ENCODE results near the gene RCAN2. TPM values are rescaled to one million over a fixed set of nuclear protein-coding genes. Genes with fewer than 3 reads are reported as not detected.

RCAN2 gene
- total and polyA plus RNA-seq, 2 experiments from 2014 or later = 6.0 to 9.3 TPM

DNA sequence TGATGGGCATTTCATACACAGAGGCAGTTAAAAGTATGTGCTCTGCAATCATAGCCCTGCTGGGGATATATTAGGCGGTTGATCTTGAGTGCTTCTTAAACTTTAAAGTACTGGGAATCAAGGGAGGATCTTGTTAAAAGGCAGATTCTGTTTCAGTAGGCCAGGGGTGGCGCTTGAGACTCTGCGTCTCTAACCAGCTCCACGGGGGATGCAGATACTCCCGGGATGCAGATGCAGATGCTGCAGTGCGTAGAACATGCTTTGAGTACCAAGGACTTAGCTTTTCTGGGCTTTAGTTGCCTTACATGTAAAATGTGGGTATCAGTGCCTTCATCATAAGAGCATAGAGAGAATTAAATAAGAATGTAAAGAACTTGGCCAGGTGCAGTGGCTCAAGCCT, 276.0 kb downstream of the RCAN2 start (continued):
- TF ChIP-seq, protein P1, sequence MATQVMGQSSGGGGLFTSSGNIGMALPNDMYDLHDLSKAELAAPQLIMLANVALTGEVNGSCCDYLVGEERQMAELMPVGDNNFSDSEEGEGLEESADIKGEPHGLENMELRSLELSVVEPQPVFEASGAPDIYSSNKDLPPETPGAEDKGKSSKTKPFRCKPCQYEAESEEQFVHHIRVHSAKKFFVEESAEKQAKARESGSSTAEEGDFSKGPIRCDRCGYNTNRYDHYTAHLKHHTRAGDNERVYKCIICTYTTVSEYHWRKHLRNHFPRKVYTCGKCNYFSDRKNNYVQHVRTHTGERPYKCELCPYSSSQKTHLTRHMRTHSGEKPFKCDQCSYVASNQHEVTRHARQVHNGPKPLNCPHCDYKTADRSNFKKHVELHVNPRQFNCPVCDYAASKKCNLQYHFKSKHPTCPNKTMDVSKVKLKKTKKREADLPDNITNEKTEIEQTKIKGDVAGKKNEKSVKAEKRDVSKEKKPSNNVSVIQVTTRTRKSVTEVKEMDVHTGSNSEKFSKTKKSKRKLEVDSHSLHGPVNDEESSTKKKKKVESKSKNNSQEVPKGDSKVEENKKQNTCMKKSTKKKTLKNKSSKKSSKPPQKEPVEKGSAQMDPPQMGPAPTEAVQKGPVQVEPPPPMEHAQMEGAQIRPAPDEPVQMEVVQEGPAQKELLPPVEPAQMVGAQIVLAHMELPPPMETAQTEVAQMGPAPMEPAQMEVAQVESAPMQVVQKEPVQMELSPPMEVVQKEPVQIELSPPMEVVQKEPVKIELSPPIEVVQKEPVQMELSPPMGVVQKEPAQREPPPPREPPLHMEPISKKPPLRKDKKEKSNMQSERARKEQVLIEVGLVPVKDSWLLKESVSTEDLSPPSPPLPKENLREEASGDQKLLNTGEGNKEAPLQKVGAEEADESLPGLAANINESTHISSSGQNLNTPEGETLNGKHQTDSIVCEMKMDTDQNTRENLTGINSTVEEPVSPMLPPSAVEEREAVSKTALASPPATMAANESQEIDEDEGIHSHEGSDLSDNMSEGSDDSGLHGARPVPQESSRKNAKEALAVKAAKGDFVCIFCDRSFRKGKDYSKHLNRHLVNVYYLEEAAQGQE (IDR thresholded peaks at IDR 0.05; ENCODE audit: unreplicated experiment) = no peak
- TF ChIP-seq STAT1 (IDR thresholded peaks at IDR 0.05; ENCODE audit: unreplicated experiment) = no peak

DNA sequence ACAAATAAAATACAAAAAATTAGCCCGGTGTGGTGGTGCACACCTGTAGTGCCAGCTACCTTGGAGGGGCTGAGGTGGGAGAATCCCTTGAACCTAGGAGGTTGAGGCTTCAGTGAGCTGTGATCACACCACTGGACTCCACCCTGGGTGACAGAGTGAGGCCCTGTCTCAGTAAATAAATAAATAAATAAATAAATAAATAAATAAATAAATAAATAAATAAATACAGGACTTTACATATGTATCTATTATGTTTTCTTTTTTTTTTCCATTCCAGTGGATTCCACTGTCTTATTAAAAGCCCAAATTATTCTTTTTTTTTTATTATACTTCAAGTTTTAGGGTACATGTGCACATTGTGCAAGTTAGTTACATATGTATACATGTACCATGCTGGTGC, 279.3 kb downstream of the RCAN2 start:
- Histone ChIP-seq H3K36me3 (ENCODE audit: insufficient read depth) (no peaks in the 10 kb centered on the region), H3K4me1 (ENCODE audit: insufficient read depth) (no peaks in the 10 kb centered on the region), H3K27ac (ENCODE audit: low read depth) (no peak overlapping the region), H3K27me3 (ENCODE audit: insufficient read depth) (no peaks in the 10 kb centered on the region), H4K20me1 (replicated peaks; ENCODE audit: insufficient read depth) (no peaks in the 10 kb centered on the region; the same call in 1 of the 2 replicates), H3K4me2 (no peak overlapping the region), H3F3A (replicated peaks; ENCODE audit: low read depth) (no peaks in the 10 kb centered on the region), H3K4me3 (no peak overlapping the region), H2AFZ (no peak overlapping the region), H3K79me2 (replicated peaks; ENCODE audit: insufficient read depth) (no peaks in the 10 kb centered on the region), H3K9me2 (ENCODE audit: insufficient read depth) (peaks cover 5% of the 10 kb centered on the region; the same call in 1 of the 2 replicates)
- H3K36me3 Mint-ChIP-seq (ENCODE audit: low read depth) = no peaks in the 10 kb centered on the region
- no peak for DNase-seq (ENCODE audit: low spot score)
- no peak overlapping the region for H3K4me3 Mint-ChIP-seq
- H3K27me3 Mint-ChIP-seq (ENCODE audit: insufficient read depth, low read depth, poor library complexity) = peaks cover 11% of the 10 kb centered on the region
- H3K4me1 Mint-ChIP-seq = 0 out of 3 replicates have a peak, but pooled peaks cover 2% of the 10 kb centered on the region
- ATAC-seq = no peak
- TF ChIP-seq EZH2 (IDR thresholded peaks at IDR 0.05; ENCODE audit: low read depth, unreplicated experiment) (no peak), ZNF114 (CRISPR knock-in tag; IDR thresholded peaks at IDR 0.05) (no peak), EZH2phosphoT487 (IDR thresholded peaks at IDR 0.05; ENCODE audit: unreplicated experiment) (no peak), POLR2AphosphoS5 (IDR thresholded peaks at IDR 0.05; ENCODE audit: low read depth) (no peak), ZNF462 (CRISPR knock-in tag; IDR thresholded peaks at IDR 0.05) (no peak), CTCF (conservative IDR thresholded peaks at IDR 0.05; ENCODE audit: low read depth in 2 of 2) (no peak)
- no peak overlapping the region for H3K27ac Mint-ChIP-seq
- no peaks in the 10 kb centered on the region for H3K9me3 Mint-ChIP-seq
